HG02759 (cell line): ENCODE results near the gene TADA3.

Experiments used
- ATAC-seq: cut with Tn5 transposase; IDR thresholded peaks from one replicate; pipeline ENCODE4 v1.9.1; 2021; ENCODE audit warnings: mild to moderate bottlenecking, moderate library complexity; ENCODE audit not compliant: unreplicated experiment

Gene TADA3

DNA sequence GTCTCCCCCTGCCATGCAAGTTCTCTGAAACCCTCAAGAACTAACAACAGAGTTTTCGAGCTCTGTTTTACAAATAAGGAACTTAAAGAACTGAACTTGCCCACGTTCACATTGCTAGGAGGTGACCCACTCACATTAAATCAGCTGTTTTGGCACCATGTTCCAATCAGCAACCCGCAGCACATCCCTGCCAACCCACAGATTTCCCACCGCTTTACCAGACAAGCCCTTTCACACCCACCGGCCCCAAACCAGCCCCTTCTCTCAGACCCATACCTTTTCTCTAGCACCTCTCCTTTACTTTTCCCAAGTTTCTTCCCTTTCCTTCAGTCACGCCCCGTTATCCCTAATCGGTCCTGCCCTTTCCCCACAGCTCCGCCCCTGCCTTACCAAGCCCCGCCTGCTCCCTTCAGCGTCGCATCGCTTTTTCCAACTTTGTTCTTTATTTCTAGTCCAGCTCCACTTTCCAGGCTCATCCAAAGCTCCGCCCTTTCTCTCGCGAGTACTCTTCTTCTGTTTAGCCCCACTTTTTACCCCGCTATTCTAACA is 61.5 kb downstream of the TADA3 start:
- peak; percentile 40 for ATAC-seq
